GM23338 (cell line): ENCODE measurements around the gene SLU7. TPM values are rescaled to one million over a fixed set of nuclear protein-coding genes. Genes with fewer than 3 reads are reported as not detected.

ENCODE experiments used
- ATAC-seq: fragments of 200-7000 bp; cut with Tn5 transposase; 3 replicates; pipeline ENCODE4 v1.9.1; 2020
- DNase-seq: peaks from one replicate; pipeline ENCODE4 v3.0.0-alpha.2; 2015; ENCODE audit warnings: low spot score
- H2AFZ ChIP-seq: fragments of 200-600 bp; sonication (generic); 2 replicates; pipeline ENCODE4 v1.8.0; 2016; ENCODE audit warnings: antibody characterized with exemption, mild to moderate bottlenecking, moderate library complexity
- H3F3A ChIP-seq: fragments of 200-600 bp; sonication (generic); replicated peaks from 2 replicates; pipeline ENCODE4 v1.8.0; 2017; ENCODE audit warnings: antibody characterized with exemption, mixed run types, low read depth
- H3K27ac ChIP-seq: fragments of 200-600 bp; sonication (generic); 2 replicates; pipeline ENCODE4 v1.6.1; 2016; ENCODE audit warnings: low read depth
- H3K27me3 ChIP-seq: fragments of 200-600 bp; sonication (generic); 2 replicates; pipeline ENCODE4 v1.8.0; 2016; ENCODE audit warnings: mild to moderate bottlenecking, mixed run types, moderate library complexity; ENCODE audit not compliant: insufficient read depth
- H3K36me3 ChIP-seq: fragments of 200-600 bp; sonication (generic); 2 replicates; pipeline ENCODE4 v1.8.0; 2016; ENCODE audit warnings: mild to moderate bottlenecking; ENCODE audit not compliant: insufficient read depth
- H3K4me1 ChIP-seq: fragments of 200-600 bp; sonication (generic); 2 replicates; pipeline ENCODE4 v1.8.0; 2016; ENCODE audit warnings: mild to moderate bottlenecking, moderate library complexity; ENCODE audit not compliant: insufficient read depth
- H3K4me2 ChIP-seq: fragments of 200-600 bp; sonication (generic); 2 replicates; pipeline ENCODE4 v1.7.1; 2017; ENCODE audit warnings: mixed run types
- H3K4me3 ChIP-seq: fragments of 200-600 bp; sonication (generic); 2 replicates; pipeline ENCODE4 v1.6.1; 2016; ENCODE audit warnings: mixed run types
- H3K79me2 ChIP-seq: fragments of 200-600 bp; sonication (generic); replicated peaks from 2 replicates; pipeline ENCODE4 v1.8.0; 2017; ENCODE audit warnings: mild to moderate bottlenecking; ENCODE audit not compliant: insufficient read depth
- H3K9me2 ChIP-seq: fragments of 200-600 bp; sonication (generic); 2 replicates; pipeline ENCODE4 v1.8.0; 2017; ENCODE audit not compliant: insufficient read depth
- H4K20me1 ChIP-seq: fragments of 200-600 bp; sonication (generic); replicated peaks from 2 replicates; pipeline ENCODE4 v1.8.0; 2017; ENCODE audit warnings: mild to moderate bottlenecking; ENCODE audit not compliant: insufficient read depth
- H3K27ac Mint-ChIP-seq: 2 replicates; pipeline ENCODE4 v1.8.0; 2020; ENCODE audit warnings: inconsistent platforms, mild to moderate bottlenecking, moderate library complexity, mixed read lengths
- H3K27me3 Mint-ChIP-seq: 3 replicates; pipeline ENCODE4 v1.8.0; 2022; ENCODE audit warnings: low read depth, mild to moderate bottlenecking, moderate library complexity, mixed read lengths, inconsistent platforms; ENCODE audit not compliant: insufficient read depth, poor library complexity
- H3K36me3 Mint-ChIP-seq: 3 replicates; pipeline ENCODE4 v1.8.0; 2021; ENCODE audit warnings: low read depth, mild to moderate bottlenecking, inconsistent platforms, moderate library complexity, mixed read lengths
- H3K4me1 Mint-ChIP-seq: 3 replicates; pipeline ENCODE4 v1.8.0; 2020; ENCODE audit warnings: mild to moderate bottlenecking, inconsistent platforms, mixed read lengths
- H3K4me3 Mint-ChIP-seq: 3 replicates; pipeline ENCODE4 v1.8.0; 2021; ENCODE audit warnings: moderate library complexity, mild to moderate bottlenecking, inconsistent platforms, mixed read lengths
- H3K9me3 Mint-ChIP-seq: 3 replicates; pipeline ENCODE4 v1.8.0; 2020; ENCODE audit warnings: moderate library complexity, mild to moderate bottlenecking, inconsistent platforms, mixed read lengths
- EZH2 ChIP-seq: fragments of 200-600 bp; sonication (generic); IDR thresholded peaks from one replicate; pipeline ENCODE4 v1.8.0; 2017; ENCODE audit warnings: antibody characterized with exemption, mild to moderate bottlenecking, low read depth; ENCODE audit not compliant: unreplicated experiment
- EZH2phosphoT487 ChIP-seq: fragments of 200-600 bp; sonication (generic); IDR thresholded peaks from one replicate; pipeline ENCODE4 v1.8.1; 2018; ENCODE audit warnings: antibody characterized with exemption; ENCODE audit not compliant: unreplicated experiment
- POLR2AphosphoS5 ChIP-seq: IDR thresholded peaks from 2 replicates; pipeline ENCODE4 v1.6.1; 2016; ENCODE audit warnings: antibody characterized with exemption, low read depth
- ZNF114 ChIP-seq: fragments of 250-450 bp; sonication (Bioruptor Pico); IDR thresholded peaks from 2 replicates; pipeline ENCODE4 v1.5.0; 2020; ENCODE audit warnings: mild to moderate bottlenecking, moderate library complexity
- polyA plus RNA-seq: library from polyadenylated mRNA; unstranded; fragments of >200 nt; fragmentation: Nextera tagmentation; extraction: Ambion mirVana; gene quantifications from 2 replicates; pipeline ENCODE4 v1.2.1, GENCODE V29; 2016
- total RNA-seq: library from RNA; depleted of rRNA; stranded (reverse); fragments of >200 nt; shearing (Covaris generic); gene quantifications from 2 replicates; pipeline ENCODE4 v1.2.3, GENCODE V29; 2014
- TF ChIP-seq, protein P1 (sequence below), 2 experiments: fragments of 200-600 bp in 1 of 2; sonication (generic) in 1 of 2; conservative IDR thresholded peaks; 2 replicates each; pipeline versions ENCODE4 v1.5.1 to v1.6.1; 2016 to 2017; ENCODE audit warnings: antibody characterized with exemption in 2 of 2, low read depth in 2 of 2, mild to moderate bottlenecking in 2 of 2, moderate library complexity in 1 of 2
- TF ChIP-seq, protein P2 (sequence below): IDR thresholded peaks from 2 replicates; pipeline ENCODE4 v1.6.1; 2016; ENCODE audit warnings: antibody characterized with exemption
- TF ChIP-seq, protein P3 (sequence below): fragments of 250-450 bp; sonication (Bioruptor Pico); IDR thresholded peaks from 2 replicates; pipeline ENCODE4 v1.5.0; 2020; ENCODE audit warnings: mild to moderate bottlenecking, moderate library complexity

Gene SLU7
- total and polyA plus RNA-seq, 2 experiments from 2014 or later, result 27.0 to 47.5 TPM

DNA sequence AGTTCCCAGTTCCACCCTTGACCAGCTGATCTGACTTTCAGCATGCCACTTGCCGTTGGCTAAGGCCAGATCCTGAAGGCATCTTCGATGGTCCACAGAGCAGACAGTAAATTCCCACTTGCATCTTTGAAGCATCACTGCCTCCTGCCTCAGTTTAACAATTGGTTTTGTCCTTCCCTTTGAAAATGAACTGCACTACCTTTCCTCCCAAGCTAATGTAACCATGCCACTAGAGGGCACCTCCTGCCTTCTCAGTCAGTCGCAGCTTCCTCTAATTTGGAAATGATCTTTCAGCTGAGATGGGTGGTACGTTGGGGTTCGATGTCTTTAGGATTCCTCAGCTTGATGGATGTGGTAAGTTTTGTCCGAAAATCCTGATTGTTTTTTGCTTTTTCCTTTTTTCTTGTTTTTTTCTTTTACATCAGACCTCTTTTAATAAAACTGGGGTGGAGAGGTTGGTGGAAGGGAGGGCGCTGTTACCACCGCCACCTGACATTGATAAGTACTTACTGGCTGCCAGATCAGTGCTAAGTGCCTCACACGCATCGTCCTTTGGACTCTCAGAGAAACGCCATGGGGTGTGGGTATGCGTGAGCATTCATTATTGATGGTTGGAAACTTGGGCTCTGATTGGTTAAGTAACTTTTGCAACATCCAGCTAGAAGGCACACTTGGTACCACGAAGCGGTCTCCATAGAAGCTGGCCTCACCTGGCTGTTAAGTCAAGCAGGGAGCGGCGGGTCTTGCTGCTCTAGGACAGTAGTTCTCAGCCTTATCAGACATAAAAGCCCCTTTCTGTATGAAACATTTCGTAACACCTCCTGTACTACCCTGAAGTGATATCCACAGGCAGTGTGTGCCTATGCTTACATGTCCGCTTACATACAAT, 19.7 kb upstream of the SLU7 start:
- Mint-ChIP-seq H3K9me3 (no peaks in the 10 kb centered on the region), H3K4me3 (peak overlapping the region; percentile 70), H3K4me1 (peaks cover 9% of the 10 kb centered on the region; the same call in 2 of the 3 replicates), H3K27ac (no peak overlapping the region; the same call in 1 of the 2 replicates), H3K27me3 (peaks cover 2% of the 10 kb centered on the region), H3K36me3 (no peaks in the 10 kb centered on the region)
- Histone ChIP-seq H3K4me2 (peak overlapping the region; percentile 82), H3K9me2 (no peaks in the 10 kb centered on the region; the same call in 1 of the 2 replicates), H3F3A (no peaks in the 10 kb centered on the region), H3K27ac (no peak overlapping the region), H3K4me1 (no peaks in the 10 kb centered on the region), H2AFZ (peak overlapping the region; percentile 87), H3K79me2 (no peaks in the 10 kb centered on the region), H3K36me3 (no peaks in the 10 kb centered on the region), H3K27me3 (no peaks in the 10 kb centered on the region), H3K4me3 (peak overlapping the region; percentile 52), H4K20me1 (no peaks in the 10 kb centered on the region)
- DNase-seq (peak; percentile 88), ATAC-seq (peak; percentile 80)
- TF ChIP-seq ZNF114 (CRISPR knock-in tag) (0 out of 2 replicates have a peak, but pooled peaks have one; percentile 29), EZH2phosphoT487 (no peak)
- TF ChIP-seq, protein P1, sequence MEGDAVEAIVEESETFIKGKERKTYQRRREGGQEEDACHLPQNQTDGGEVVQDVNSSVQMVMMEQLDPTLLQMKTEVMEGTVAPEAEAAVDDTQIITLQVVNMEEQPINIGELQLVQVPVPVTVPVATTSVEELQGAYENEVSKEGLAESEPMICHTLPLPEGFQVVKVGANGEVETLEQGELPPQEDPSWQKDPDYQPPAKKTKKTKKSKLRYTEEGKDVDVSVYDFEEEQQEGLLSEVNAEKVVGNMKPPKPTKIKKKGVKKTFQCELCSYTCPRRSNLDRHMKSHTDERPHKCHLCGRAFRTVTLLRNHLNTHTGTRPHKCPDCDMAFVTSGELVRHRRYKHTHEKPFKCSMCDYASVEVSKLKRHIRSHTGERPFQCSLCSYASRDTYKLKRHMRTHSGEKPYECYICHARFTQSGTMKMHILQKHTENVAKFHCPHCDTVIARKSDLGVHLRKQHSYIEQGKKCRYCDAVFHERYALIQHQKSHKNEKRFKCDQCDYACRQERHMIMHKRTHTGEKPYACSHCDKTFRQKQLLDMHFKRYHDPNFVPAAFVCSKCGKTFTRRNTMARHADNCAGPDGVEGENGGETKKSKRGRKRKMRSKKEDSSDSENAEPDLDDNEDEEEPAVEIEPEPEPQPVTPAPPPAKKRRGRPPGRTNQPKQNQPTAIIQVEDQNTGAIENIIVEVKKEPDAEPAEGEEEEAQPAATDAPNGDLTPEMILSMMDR (conservative IDR thresholded peaks at IDR 0.05; ENCODE audit: low read depth in 2 of 2), result peak; percentile 97 to 99
- TF ChIP-seq, protein P2, sequence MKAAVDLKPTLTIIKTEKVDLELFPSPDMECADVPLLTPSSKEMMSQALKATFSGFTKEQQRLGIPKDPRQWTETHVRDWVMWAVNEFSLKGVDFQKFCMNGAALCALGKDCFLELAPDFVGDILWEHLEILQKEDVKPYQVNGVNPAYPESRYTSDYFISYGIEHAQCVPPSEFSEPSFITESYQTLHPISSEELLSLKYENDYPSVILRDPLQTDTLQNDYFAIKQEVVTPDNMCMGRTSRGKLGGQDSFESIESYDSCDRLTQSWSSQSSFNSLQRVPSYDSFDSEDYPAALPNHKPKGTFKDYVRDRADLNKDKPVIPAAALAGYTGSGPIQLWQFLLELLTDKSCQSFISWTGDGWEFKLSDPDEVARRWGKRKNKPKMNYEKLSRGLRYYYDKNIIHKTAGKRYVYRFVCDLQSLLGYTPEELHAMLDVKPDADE, result 0 out of 2 replicates have a peak, but pooled peaks have one; percentile 11

DNA sequence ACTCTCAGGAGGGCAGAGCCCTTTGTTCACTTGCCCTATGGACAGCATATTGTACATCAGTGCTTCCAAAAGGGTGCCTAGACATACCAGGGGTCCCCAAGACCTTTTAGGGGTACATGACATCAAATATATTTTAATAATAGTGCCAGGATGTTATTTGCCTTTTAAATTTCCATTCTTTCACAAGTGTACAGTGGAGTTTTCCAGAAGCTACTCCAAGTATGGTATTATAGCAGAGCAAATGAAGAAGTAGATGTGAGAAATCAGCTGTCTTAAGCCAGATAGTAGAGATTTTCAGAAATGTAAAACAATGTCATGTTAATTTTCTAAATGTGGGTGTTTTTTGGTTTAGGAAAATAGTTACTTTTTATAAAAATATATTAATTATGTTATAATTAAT, 18.4 kb upstream of the SLU7 start:
- H3K27ac Mint-ChIP-seq, result no peak overlapping the region
- Histone ChIP-seq H3K4me3 (no peak overlapping the region), H3K4me2 (no peak overlapping the region), H3K4me1 (no peaks in the 10 kb centered on the region), H2AFZ (no peak overlapping the region), H3K27ac (no peak overlapping the region), H3K36me3 (no peaks in the 10 kb centered on the region), H3K27me3 (no peaks in the 10 kb centered on the region), H3K9me2 (no peaks in the 10 kb centered on the region), H3K79me2 (no peaks in the 10 kb centered on the region), H4K20me1 (no peaks in the 10 kb centered on the region), H3F3A (no peaks in the 10 kb centered on the region)
- H3K4me1 Mint-ChIP-seq, result peaks cover 5% of the 10 kb centered on the region; the same call in 2 of the 3 replicates
- ATAC-seq (no peak), DNase-seq (no peak)
- peaks cover 2% of the 10 kb centered on the region for H3K27me3 Mint-ChIP-seq
- no peaks in the 10 kb centered on the region for H3K9me3 Mint-ChIP-seq
- no peak overlapping the region for H3K4me3 Mint-ChIP-seq
- H3K36me3 Mint-ChIP-seq, result no peaks in the 10 kb centered on the region
- TF ChIP-seq ZNF114 (CRISPR knock-in tag), result no peak
- no peak for TF ChIP-seq POLR2AphosphoS5
- TF ChIP-seq EZH2, result no peak
- TF ChIP-seq, protein P1 (conservative IDR thresholded peaks at IDR 0.05; ENCODE audit: low read depth in 2 of 2), result no peak
- TF ChIP-seq, protein P3, sequence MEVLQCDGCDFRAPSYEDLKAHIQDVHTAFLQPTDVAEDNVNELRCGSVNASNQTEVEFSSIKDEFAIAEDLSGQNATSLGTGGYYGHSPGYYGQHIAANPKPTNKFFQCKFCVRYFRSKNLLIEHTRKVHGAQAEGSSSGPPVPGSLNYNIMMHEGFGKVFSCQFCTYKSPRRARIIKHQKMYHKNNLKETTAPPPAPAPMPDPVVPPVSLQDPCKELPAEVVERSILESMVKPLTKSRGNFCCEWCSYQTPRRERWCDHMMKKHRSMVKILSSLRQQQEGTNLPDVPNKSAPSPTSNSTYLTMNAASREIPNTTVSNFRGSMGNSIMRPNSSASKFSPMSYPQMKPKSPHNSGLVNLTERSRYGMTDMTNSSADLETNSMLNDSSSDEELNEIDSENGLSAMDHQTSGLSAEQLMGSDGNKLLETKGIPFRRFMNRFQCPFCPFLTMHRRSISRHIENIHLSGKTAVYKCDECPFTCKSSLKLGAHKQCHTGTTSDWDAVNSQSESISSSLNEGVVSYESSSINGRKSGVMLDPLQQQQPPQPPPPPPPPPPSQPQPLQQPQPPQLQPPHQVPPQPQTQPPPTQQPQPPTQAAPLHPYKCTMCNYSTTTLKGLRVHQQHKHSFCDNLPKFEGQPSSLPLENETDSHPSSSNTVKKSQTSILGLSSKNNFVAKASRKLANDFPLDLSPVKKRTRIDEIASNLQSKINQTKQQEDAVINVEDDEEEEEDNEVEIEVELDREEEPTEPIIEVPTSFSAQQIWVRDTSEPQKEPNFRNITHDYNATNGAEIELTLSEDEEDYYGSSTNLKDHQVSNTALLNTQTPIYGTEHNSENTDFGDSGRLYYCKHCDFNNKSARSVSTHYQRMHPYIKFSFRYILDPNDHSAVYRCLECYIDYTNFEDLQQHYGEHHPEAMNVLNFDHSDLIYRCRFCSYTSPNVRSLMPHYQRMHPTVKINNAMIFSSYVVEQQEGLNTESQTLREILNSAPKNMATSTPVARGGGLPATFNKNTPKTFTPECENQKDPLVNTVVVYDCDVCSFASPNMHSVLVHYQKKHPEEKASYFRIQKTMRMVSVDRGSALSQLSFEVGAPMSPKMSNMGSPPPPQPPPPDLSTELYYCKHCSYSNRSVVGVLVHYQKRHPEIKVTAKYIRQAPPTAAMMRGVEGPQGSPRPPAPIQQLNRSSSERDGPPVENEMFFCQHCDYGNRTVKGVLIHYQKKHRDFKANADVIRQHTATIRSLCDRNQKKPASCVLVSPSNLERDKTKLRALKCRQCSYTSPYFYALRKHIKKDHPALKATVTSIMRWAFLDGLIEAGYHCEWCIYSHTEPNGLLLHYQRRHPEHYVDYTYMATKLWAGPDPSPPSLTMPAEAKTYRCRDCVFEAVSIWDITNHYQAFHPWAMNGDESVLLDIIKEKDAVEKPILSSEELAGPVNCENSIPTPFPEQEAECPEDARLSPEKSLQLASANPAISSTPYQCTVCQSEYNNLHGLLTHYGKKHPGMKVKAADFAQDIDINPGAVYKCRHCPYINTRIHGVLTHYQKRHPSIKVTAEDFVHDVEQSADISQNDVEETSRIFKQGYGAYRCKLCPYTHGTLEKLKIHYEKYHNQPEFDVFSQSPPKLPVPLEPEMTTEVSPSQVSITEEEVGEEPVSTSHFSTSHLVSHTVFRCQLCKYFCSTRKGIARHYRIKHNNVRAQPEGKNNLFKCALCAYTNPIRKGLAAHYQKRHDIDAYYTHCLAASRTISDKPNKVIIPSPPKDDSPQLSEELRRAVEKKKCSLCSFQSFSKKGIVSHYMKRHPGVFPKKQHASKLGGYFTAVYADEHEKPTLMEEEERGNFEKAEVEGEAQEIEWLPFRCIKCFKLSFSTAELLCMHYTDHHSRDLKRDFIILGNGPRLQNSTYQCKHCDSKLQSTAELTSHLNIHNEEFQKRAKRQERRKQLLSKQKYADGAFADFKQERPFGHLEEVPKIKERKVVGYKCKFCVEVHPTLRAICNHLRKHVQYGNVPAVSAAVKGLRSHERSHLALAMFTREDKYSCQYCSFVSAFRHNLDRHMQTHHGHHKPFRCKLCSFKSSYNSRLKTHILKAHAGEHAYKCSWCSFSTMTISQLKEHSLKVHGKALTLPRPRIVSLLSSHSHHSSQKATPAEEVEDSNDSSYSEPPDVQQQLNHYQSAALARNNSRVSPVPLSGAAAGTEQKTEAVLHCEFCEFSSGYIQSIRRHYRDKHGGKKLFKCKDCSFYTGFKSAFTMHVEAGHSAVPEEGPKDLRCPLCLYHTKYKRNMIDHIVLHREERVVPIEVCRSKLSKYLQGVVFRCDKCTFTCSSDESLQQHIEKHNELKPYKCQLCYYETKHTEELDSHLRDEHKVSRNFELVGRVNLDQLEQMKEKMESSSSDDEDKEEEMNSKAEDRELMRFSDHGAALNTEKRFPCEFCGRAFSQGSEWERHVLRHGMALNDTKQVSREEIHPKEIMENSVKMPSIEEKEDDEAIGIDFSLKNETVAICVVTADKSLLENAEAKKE, result no peak
